Left renal cortex interstitium (tissue), 4 donors: Measurements from ENCODE around the gene IL2RA. TPM values are rescaled to one million over a fixed set of nuclear protein-coding genes. Genes with fewer than 3 reads are reported as not detected.
A peak's percentile ranks its signal among the peaks of the same experiment; 100 is the strongest.

Experiments used
- DNase-seq, 4 donors: peaks; one replicate each; pipeline ENCODE4 v3.0.0-alpha.2; 2013; ENCODE audit warnings: low read depth in 4 of 4, low spot score in 2 of 4, missing footprints in 1 of 4
- polyA plus RNA-seq, 4 donors: library from polyadenylated mRNA; unstranded; fragments of 120-200 nt; gene quantifications; one replicate each; pipeline ENCODE4 v1.2.1, GENCODE V29; 2013; ENCODE audit not compliant: insufficient read length in 4 of 4

Gene IL2RA
- polyA plus RNA-seq, 4 donors = 0.06 to 0.20 TPM; not detected in 2

- DNase-seq = no peak
Measured at GRCh38 chr10:5992398-5992797, 69.8 kb downstream of the IL2RA start.

DNA sequence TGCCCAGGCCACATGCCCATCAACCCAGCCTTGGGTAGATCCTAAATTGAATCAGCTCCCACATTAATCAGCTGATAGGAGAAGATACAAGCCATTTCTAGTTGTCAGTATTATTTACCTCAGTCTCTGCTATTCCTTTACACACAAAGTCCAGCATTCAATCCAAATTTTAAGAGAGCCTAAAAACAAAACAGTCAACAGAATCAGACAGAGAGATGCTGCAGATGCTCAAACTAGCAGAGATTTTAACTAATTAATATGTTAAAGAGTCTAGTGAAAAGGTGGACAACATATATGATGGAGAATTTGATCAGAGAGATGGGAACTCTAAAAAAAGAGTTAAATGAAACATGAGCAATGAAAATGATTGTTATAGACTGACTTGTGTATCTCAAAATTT is 70.5 kb downstream of the IL2RA start:
- DNase-seq = no peak

- DNase-seq = no peak
Measured at GRCh38 chr10:5989756-5990155, 72.4 kb downstream of the IL2RA start.

GRCh38 chr10:5988336-5988920 is 73.7 kb downstream of the IL2RA start:
- no peak for DNase-seq

DNA sequence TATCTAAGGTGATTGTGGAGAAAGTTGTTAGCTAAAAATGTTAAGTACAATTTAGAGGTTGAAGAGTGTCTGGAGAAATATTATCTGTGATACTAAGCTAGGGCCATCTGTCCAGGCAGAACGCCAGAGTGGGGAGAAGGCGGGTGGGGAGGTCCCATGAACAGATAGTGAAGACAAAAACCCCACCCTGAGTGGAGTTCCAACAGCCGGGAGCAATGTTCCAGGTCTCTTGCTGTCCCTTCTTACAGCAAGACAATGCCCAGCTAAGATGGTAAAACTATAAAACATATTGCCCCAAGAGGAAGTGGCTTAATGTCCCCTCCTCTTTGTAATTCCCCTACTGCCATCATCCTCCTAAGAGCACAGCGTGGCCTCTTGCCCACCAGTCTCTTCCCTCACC is 74.4 kb downstream of the IL2RA start:
- no peak for DNase-seq

DNA sequence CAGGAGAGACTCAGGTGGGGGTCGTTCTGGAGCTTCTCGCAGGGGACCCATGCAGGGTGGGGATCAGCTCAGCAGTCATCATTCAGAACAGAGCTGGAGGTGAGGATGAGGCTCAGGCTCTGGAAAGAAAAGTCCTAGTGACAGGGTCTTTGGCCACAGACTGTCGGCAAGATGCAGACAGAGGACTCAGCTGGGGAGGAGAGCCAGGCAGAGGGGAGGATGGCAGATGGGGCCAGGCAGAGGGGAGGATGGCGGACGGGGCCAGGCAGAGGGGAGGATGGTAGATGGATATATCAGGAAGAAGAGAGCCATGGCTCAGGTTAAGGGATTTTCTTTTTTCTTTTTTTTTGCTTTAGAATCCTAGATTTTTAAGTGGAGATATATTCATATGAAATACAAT is 77.1 kb downstream of the IL2RA start:
- DNase-seq = no peak

DNA sequence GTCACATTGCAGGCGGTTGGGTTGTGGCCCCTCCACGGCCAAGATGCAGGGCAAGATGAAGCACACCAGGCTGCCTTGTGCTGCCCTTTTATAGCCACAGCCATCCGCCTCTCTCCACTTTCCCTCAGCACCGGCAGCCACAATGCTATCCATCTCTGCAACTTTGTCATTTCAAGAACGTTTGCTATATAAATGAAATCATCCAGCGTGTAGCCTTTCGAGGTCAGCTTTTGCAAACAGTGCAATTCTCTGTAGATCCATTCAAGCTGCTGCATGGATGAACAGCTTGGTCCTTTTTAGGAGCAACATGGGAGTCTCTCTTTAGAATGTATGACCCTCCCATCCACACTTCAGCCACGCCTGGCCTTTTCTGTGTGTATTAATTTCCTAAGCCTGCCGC is 78.4 kb downstream of the IL2RA start:
- DNase-seq = peak in 3 of 4 donors; percentile 23 to 31 (median 30)

GRCh38 chr10:5981529-5981928 is 80.6 kb downstream of the IL2RA start:
- DNase-seq = no peak

DNA sequence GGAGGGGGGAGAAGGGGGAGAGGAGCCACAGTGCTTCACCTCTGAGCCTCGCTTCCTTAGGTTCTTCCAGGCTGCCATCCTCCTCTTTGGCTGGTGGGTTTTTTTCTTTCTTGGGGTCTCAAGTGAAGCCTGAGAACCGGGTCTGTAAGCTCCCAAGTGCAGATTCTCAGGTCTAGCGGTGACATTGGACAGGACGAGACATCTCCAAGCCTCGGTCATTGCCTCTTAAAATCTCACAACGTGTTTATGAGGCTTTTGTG is 84.0 kb downstream of the IL2RA start:
- no peak for DNase-seq

GRCh38 chr10:5977471-5978229 is 84.5 kb downstream of the IL2RA start, which contains the start of gene IL15RA:
IL15RA (minus strand) TSS chr10:5977543; CDS start chr10:5977492, 51 bp downstream.
- peak in 3 of 4 donors; percentile 22 to 53 (median 37) for DNase-seq

- peak in 2 of 4 donors; percentile 28 to 41 for DNase-seq
Measured at GRCh38 chr10:5976512-5977470, 85.4 kb downstream of the IL2RA start.

DNA sequence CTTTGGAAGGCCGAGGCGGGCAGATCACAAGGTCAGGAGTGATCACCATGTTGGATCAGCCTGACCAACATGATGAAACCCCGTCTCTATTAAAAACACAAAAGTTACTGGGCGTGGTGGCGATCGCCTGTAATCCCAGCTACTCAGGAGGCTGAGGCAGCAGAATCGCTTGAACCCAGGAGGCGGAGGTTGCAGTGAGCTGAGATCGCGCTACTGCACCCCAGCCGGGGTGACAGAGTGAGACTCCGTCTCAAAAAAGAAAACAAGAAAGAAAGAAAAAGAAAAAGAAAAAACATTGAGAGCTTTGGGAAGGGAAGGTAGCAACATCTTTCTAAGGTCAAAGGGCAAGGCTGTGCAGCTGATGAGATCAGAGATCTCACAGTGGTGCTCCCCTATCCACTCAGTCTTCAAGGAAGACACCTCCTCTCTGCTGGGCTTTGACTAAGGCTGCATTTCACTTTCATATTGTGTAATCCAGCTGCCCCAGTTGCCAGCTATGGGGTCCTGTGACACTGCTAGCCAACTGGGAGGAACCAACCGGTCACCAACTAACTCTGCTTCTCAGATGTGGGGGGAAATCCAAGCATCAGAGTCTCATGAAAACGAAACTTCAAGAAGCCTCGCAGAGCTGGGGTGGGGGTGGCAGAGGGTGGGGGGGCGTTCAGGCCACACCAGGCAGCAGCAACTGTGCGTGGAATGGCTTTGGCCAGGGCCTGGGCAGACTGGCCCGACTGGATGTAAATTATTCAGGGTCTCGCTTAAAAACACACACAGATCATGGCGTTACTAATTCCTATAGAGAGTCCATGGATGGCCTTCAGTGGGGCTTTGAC is 86.3 kb downstream of the IL2RA start:
- DNase-seq = no peak

DNA sequence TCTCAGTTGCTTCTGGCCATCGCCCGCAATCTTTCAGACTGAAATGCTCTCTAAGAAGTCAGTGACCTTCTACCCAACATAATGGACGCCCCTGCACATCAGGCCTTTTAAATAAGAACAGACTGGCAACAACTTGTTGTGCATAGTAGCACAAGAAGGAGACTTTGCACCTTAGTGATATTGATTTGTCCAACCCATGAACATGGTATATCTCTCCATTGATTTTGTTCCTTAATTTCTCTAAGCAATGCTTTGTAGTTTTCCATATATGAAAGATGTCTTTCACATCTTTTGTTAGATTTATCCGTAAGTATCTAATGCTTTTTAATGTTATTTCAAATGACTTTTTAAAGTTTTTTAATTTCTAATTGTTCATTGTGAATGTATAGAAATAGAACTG is 89.1 kb downstream of the IL2RA start:
- no peak for DNase-seq

- DNase-seq = no peak
Measured at GRCh38 chr10:5971886-5972285, 90.3 kb downstream of the IL2RA start.

DNA sequence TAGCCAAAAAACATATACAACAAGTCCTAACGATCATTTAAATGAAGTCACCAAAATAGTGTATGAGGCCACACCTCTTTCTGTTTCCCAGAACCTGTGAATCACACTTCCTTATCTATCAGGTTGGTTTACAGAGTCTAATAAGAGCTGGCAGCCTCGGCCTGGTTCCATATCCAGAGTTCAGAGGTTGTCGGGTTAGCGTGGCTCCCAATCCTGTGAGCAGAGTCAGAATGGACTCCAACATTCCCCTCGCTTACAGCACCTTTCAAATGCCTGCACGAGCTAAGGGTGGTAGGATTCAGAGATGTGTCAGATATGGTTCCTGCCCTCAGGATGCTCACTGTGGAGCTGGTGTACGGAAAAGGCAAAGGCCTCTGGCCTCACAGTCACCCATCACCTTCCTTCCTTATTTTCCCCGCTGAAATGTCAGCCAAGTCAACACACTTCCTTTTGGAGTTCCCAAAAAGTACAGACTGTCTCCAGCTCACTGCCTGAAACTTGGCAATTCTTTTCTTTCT is 90.8 kb downstream of the IL2RA start:
- DNase-seq = no peak

- DNase-seq = no peak
Measured at GRCh38 chr10:5970527-5970926, 91.6 kb downstream of the IL2RA start.

DNA sequence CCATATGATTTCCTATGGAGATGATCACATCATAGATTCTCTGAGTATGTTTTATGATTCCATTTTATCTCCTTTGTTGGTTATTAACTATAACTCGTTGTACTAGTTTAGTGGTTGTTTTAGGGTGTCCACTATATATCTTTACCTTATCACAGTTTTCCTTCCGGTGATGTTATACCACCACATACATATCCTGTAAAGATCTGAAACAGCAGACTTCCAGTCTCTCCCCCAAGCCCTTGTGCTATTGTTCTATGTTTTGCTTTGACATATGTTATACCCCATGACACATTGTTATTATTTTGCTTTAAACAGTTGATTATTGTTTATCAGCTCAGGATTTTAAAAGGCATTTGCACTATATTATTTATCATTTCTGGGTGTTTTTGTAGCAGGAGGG is 92.1 kb downstream of the IL2RA start:
- DNase-seq = no peak

DNA sequence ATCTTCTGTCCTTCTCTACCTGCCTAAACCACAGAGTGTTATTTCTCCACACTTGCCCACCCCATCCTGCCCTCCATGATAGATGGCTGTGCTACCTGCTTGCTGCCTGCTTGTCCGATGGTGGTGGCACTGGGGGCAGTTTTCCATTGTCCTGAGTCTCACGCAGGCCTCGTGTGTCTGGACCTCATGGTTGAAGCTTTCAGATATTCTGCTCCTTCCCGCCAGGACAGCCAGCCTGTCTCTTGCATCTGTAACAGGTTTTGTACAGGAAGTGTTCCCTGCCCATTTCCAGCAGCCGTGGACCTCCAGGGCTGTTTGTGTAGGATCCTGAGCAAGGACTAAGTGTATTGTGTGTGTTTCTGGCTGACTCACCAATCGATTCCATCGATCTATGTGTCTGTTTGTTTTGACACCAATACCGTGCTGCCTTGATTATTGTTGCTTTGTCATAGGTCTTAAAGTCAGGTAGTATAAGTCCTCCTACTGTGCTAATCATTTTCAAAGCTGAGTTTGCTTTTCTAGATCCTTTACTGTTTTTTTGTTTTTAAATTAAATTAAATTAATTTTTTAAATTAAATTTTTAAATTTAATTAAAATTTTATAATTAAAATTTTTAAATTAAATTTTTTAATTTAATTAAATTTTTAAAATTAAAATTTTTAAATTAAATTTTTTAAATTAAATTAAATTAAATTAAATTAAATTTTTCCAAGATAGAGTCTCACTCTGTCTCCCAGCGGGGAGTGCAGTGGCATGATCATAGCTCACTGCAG is 93.3 kb downstream of the IL2RA start:
- DNase-seq = no peak

GRCh38 chr10:5968037-5968680 is 94.0 kb downstream of the IL2RA start:
- DNase-seq = no peak
